ENCODE measurements around the gene XRCC6.

GRCh38 chr22:41713004-41713403, 91.9 kb downstream of the XRCC6 start:
- TF ChIP-seq CTCF (conservative IDR thresholded peaks at IDR 0.05; ENCODE audit: low read length) (no peak), EZH2phosphoT487 (IDR thresholded peaks at IDR 0.05; ENCODE audit: borderline replicate concordance) (no peak)

All from Loucy (cell line).